ENCODE results near the gene NRF1.

NRF1 gene

DNA sequence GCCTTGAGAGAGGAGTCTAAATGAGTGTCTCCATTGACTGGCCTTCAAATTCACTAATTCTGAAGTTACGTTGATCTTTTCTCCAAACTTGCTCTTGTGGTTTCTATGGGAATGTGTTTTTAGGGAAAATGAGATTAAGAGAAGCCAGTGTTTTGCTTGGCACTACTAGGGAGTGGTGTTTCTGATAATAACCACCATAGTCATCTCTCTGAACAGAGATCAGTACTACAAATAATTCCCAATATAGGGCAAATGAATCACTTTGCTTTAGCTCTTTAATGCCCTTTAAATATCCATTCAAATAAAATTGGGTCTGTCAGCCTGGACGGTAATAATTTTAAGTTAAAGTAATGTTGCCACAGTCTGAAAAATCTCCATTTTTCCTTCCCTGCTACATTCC is 90.8 kb downstream of the NRF1 start:
- H3K27me3 ChIP-seq (ENCODE audit: control insufficient read depth, insufficient read depth, low read length), result no peaks in the 10 kb centered on the region
- no peaks in the 10 kb centered on the region for H3K9me3 ChIP-seq (ENCODE audit: control insufficient read depth, low read length)
- H3K9ac ChIP-seq, result no peak overlapping the region
- no peak overlapping the region for H2AFZ ChIP-seq
- no peak overlapping the region for H3K4me2 ChIP-seq (ENCODE audit: low read length)
- H3K4me3 ChIP-seq (ENCODE audit: low read depth, low read length), result no peak overlapping the region
- peaks cover 5% of the 10 kb centered on the region for H3K4me1 ChIP-seq
- H3K79me2 ChIP-seq, result no peaks in the 10 kb centered on the region
- TF ChIP-seq, protein P1, sequence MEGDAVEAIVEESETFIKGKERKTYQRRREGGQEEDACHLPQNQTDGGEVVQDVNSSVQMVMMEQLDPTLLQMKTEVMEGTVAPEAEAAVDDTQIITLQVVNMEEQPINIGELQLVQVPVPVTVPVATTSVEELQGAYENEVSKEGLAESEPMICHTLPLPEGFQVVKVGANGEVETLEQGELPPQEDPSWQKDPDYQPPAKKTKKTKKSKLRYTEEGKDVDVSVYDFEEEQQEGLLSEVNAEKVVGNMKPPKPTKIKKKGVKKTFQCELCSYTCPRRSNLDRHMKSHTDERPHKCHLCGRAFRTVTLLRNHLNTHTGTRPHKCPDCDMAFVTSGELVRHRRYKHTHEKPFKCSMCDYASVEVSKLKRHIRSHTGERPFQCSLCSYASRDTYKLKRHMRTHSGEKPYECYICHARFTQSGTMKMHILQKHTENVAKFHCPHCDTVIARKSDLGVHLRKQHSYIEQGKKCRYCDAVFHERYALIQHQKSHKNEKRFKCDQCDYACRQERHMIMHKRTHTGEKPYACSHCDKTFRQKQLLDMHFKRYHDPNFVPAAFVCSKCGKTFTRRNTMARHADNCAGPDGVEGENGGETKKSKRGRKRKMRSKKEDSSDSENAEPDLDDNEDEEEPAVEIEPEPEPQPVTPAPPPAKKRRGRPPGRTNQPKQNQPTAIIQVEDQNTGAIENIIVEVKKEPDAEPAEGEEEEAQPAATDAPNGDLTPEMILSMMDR (IDR thresholded peaks at IDR 0.05), result no peak
- no peaks in the 10 kb centered on the region for H3K36me3 ChIP-seq (ENCODE audit: control insufficient read depth, insufficient read depth, low read length)
- H3K27ac ChIP-seq, result no peak overlapping the region

DNA sequence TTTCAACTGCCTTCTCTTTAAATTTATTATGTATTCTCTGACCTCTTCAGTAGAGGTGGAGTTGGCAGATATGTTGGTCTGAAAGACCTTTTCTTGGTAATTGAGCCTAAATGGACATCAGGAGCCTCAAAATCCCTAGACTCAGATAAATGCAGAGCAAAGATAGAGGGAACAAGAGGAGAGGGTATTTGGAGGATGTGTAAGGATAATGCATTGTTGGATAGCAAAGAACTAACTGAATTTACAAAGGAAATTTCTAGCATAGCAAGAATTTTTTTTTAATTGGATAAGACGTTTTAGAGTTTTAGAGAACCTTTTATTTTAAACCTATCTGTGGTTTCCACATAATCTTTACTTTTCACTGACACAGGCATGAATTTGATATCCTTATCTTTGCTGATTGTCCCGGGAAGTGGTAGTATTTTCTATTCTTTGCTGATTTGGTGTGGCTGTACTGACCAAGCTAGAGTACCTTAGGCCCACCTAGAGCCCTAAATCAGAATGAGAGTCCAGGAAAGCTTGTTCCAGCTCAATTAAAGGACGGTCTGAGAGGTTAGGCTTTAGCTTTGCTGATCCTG is 91.3 kb downstream of the NRF1 start:
- Histone ChIP-seq H3K27me3 (ENCODE audit: control insufficient read depth, insufficient read depth, low read length) (no peaks in the 10 kb centered on the region), H3K79me2 (no peaks in the 10 kb centered on the region), H3K9ac (no peak overlapping the region), H3K4me1 (peaks cover 5% of the 10 kb centered on the region), H3K4me3 (ENCODE audit: low read depth, low read length) (no peak overlapping the region), H3K9me3 (ENCODE audit: control insufficient read depth, low read length) (no peaks in the 10 kb centered on the region), H3K4me2 (ENCODE audit: low read length) (no peak overlapping the region), H3K27ac (no peak overlapping the region), H2AFZ (no peak overlapping the region), H3K36me3 (ENCODE audit: control insufficient read depth, insufficient read depth, low read length) (no peaks in the 10 kb centered on the region)
- TF ChIP-seq, protein P1 (IDR thresholded peaks at IDR 0.05), result no peak

DNA sequence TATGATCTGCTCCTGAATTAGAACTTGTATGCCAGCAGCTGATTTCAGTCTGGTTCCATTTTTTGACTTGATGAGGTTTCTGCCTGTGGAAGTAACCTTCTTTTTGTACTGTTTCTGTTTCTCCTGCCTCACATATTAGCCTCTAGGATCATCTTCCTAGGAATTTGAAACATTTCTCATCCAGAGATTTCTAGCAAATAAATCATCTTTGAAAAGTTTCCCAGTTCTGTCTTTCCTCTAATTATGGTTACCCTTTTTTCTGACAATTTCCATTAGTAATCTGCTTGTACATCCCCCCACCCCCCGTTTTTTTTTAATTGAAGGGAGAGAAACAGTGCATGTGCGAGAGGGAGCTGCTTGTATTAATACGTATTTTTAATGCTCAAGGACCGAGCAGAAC is 92.2 kb downstream of the NRF1 start:
- H3K27me3 ChIP-seq (ENCODE audit: control insufficient read depth, insufficient read depth, low read length), result no peaks in the 10 kb centered on the region
- no peak overlapping the region for H3K4me3 ChIP-seq (ENCODE audit: low read depth, low read length)
- no peak overlapping the region for H3K4me2 ChIP-seq (ENCODE audit: low read length)
- no peaks in the 10 kb centered on the region for H3K36me3 ChIP-seq (ENCODE audit: control insufficient read depth, insufficient read depth, low read length)
- H2AFZ ChIP-seq, result no peak overlapping the region
- no peak overlapping the region for H3K9ac ChIP-seq
- no peak overlapping the region for H3K27ac ChIP-seq
- TF ChIP-seq, protein P1 (IDR thresholded peaks at IDR 0.05), result no peak
- peaks cover 9% of the 10 kb centered on the region for H3K4me1 ChIP-seq
- no peaks in the 10 kb centered on the region for H3K79me2 ChIP-seq
- H3K9me3 ChIP-seq (ENCODE audit: control insufficient read depth, low read length), result no peaks in the 10 kb centered on the region

DNA sequence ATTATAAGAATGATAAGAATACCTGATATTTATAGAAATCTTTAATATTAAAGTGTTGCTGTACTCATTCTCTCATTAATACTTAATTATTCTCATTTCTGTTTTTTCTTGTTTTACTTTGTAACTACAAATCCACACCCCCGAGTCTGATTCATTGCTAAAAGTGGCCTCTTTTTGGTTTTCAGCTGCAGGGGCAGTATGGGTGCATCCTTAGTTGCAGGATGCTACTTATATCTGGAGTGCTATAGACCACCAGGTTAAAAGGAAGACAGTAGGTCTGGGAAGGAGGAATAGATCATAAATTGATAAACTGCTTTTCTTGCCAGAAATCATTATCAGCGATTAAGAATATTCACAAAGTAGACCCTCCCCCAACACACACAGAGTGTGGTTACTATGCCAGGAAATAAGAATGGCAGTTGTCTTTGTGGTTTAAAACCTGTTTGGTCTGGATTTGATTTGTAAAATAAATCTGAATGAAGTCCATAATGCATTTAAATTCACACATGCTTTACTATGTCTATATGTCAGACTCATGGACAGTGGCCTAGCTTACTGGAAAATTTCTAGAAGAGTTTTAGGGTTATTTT is 96.5 kb downstream of the NRF1 start:
- no peak overlapping the region for H3K4me3 ChIP-seq (ENCODE audit: low read depth, low read length)
- no peaks in the 10 kb centered on the region for H3K79me2 ChIP-seq
- H3K9me3 ChIP-seq (ENCODE audit: control insufficient read depth, low read length), result no peaks in the 10 kb centered on the region
- no peak overlapping the region for H3K4me2 ChIP-seq (ENCODE audit: low read length)
- TF ChIP-seq, protein P1 (IDR thresholded peaks at IDR 0.05), result no peak
- no peak overlapping the region for H2AFZ ChIP-seq
- H3K27ac ChIP-seq, result no peak overlapping the region
- peaks cover 5% of the 10 kb centered on the region for H3K4me1 ChIP-seq
- H3K9ac ChIP-seq, result no peak overlapping the region
- no peaks in the 10 kb centered on the region for H3K36me3 ChIP-seq (ENCODE audit: control insufficient read depth, insufficient read depth, low read length)
- H3K27me3 ChIP-seq (ENCODE audit: control insufficient read depth, insufficient read depth, low read length), result no peaks in the 10 kb centered on the region

DNA sequence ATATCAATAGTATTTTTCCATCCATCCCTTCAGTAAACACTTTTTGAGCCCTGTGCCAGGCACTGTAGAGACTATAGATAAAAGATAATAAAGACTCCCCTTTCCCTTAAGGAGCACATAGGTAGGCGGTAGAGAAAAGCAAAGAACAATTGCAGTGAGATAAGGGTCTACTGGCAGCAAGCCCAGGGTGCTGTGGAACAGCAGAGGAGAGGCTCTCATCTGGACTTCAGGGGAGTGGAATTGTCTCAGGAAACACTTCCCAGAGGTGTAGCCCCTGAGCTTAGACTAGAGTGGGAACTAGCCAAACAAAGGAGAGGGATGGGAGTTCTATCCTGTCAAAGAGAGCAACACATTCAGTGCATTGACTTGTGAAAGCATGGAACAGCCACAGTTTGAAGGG is 102.0 kb downstream of the NRF1 start:
- peaks cover 5% of the 10 kb centered on the region for H3K4me1 ChIP-seq
- no peaks in the 10 kb centered on the region for H3K9me3 ChIP-seq (ENCODE audit: control insufficient read depth, low read length)
- no peaks in the 10 kb centered on the region for H3K36me3 ChIP-seq (ENCODE audit: control insufficient read depth, insufficient read depth, low read length)
- TF ChIP-seq, protein P1 (IDR thresholded peaks at IDR 0.05), result no peak
- no peak overlapping the region for H2AFZ ChIP-seq
- no peak overlapping the region for H3K27ac ChIP-seq
- H3K79me2 ChIP-seq, result no peaks in the 10 kb centered on the region
- H3K9ac ChIP-seq, result no peak overlapping the region
- H3K4me3 ChIP-seq (ENCODE audit: low read depth, low read length), result no peak overlapping the region
- no peaks in the 10 kb centered on the region for H3K27me3 ChIP-seq (ENCODE audit: control insufficient read depth, insufficient read depth, low read length)
- H3K4me2 ChIP-seq (ENCODE audit: low read length), result no peak overlapping the region
